ENCODE data around the gene ADGRE1. TPM values are rescaled to one million over a fixed set of nuclear protein-coding genes. Genes with fewer than 3 reads are reported as not detected.

The ADGRE1 gene
- total and polyA plus RNA-seq, 2 experiments from 2014 or later, result not detected

DNA sequence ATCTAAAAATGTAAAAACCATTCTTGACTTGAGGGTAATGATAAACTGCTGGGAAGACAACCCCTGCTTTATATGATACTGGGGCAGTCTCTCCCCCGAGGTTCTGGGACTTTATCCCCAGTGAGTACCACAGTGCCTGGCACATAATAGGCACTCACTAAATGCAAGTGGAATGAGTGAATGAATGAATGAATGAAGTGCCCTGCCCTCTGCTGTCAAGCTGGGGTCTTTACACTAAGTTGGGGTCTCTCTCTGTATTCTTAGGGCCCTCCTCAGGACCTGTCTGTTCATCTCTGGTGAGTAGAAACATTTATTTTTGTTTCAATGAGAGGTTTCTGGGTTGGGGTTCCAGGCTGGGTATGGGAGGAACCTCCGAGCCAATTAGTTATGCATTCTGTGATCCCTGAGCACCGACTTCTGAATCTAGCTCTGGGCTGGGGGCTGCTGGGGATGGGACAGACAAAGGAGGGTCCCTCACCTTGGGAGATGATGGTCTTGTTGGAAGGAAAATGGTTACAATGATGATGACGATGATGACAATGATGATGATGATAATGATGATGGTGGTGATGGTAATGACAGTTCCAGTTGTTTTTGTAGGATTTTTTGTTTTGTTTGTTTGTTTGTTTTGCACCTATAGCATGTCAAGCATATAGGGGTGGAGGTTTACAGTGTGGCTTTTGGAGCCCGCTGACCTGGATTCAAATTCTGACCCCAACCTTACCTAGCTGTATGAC, 44.3 kb upstream of the ADGRE1 start:
- Histone ChIP-seq H3F3A (replicated peaks; ENCODE audit: low read depth) (no peaks in the 10 kb centered on the region), H3K4me1 (ENCODE audit: insufficient read depth) (no peaks in the 10 kb centered on the region), H3K4me2 (no peak overlapping the region), H3K79me2 (replicated peaks; ENCODE audit: insufficient read depth) (no peaks in the 10 kb centered on the region), H3K36me3 (ENCODE audit: insufficient read depth) (no peaks in the 10 kb centered on the region), H4K20me1 (replicated peaks; ENCODE audit: insufficient read depth) (no peaks in the 10 kb centered on the region), H3K27me3 (ENCODE audit: insufficient read depth) (no peaks in the 10 kb centered on the region), H2AFZ (no peak overlapping the region), H3K9me2 (ENCODE audit: insufficient read depth) (no peaks in the 10 kb centered on the region), H3K4me3 (no peak overlapping the region), H3K27ac (ENCODE audit: low read depth) (no peak overlapping the region)
- peaks cover 20% of the 10 kb centered on the region for H3K36me3 Mint-ChIP-seq (ENCODE audit: low read depth)
- H3K27me3 Mint-ChIP-seq (ENCODE audit: insufficient read depth, low read depth, poor library complexity), result peaks cover 13% of the 10 kb centered on the region
- no peak for DNase-seq (ENCODE audit: low spot score)
- no peak overlapping the region for H3K27ac Mint-ChIP-seq
- no peak for ATAC-seq
- peaks cover 78% of the 10 kb centered on the region for H3K9me3 Mint-ChIP-seq
- TF ChIP-seq, protein P1, sequence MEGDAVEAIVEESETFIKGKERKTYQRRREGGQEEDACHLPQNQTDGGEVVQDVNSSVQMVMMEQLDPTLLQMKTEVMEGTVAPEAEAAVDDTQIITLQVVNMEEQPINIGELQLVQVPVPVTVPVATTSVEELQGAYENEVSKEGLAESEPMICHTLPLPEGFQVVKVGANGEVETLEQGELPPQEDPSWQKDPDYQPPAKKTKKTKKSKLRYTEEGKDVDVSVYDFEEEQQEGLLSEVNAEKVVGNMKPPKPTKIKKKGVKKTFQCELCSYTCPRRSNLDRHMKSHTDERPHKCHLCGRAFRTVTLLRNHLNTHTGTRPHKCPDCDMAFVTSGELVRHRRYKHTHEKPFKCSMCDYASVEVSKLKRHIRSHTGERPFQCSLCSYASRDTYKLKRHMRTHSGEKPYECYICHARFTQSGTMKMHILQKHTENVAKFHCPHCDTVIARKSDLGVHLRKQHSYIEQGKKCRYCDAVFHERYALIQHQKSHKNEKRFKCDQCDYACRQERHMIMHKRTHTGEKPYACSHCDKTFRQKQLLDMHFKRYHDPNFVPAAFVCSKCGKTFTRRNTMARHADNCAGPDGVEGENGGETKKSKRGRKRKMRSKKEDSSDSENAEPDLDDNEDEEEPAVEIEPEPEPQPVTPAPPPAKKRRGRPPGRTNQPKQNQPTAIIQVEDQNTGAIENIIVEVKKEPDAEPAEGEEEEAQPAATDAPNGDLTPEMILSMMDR (conservative IDR thresholded peaks at IDR 0.05; ENCODE audit: low read depth in 2 of 2), result 0 out of 4 replicates have a peak, but pooled peaks of 1 of the 2 experiments have one; percentile 6
- TF ChIP-seq CREB1 (CRISPR knock-in tag; IDR thresholded peaks at IDR 0.05; ENCODE audit: low read depth), result no peak
- no peaks in the 10 kb centered on the region for H3K4me1 Mint-ChIP-seq
- no peak overlapping the region for H3K4me3 Mint-ChIP-seq

DNA sequence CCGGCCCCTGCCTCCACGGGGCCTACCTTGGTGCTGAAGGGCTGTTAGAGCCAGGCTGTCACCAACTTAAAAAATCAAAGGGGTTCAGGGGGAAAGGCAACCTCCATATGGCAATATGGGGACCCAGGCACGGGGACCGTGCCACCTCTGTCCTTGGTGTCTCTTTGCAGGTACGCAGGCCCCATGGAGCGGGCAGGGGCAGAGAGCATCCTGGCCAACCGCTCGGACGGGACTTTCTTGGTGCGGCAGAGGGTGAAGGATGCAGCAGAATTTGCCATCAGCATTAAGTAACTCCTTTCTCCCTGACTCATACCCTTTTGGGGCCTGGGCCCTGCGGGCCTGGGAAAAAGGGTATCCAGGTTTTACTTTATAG, 39.6 kb upstream of the ADGRE1 start:
- Histone ChIP-seq H3K9me2 (ENCODE audit: insufficient read depth) (no peaks in the 10 kb centered on the region), H3F3A (replicated peaks; ENCODE audit: low read depth) (no peaks in the 10 kb centered on the region), H3K4me2 (no peak overlapping the region), H3K36me3 (ENCODE audit: insufficient read depth) (no peaks in the 10 kb centered on the region), H3K27ac (ENCODE audit: low read depth) (peak overlapping the region; percentile 74; the same call in 1 of the 2 replicates), H3K27me3 (ENCODE audit: insufficient read depth) (no peaks in the 10 kb centered on the region), H3K79me2 (replicated peaks; ENCODE audit: insufficient read depth) (no peaks in the 10 kb centered on the region), H3K4me1 (ENCODE audit: insufficient read depth) (no peaks in the 10 kb centered on the region), H2AFZ (no peak overlapping the region), H3K4me3 (no peak overlapping the region), H4K20me1 (replicated peaks; ENCODE audit: insufficient read depth) (no peaks in the 10 kb centered on the region)
- Mint-ChIP-seq H3K9me3 (peaks cover 72% of the 10 kb centered on the region), H3K27me3 (ENCODE audit: insufficient read depth, low read depth, poor library complexity) (peaks cover 6% of the 10 kb centered on the region), H3K4me1 (no peaks in the 10 kb centered on the region), H3K36me3 (ENCODE audit: low read depth) (peaks cover 19% of the 10 kb centered on the region), H3K4me3 (no peak overlapping the region), H3K27ac (no peak overlapping the region)
- DNase-seq (ENCODE audit: low spot score) (no peak), ATAC-seq (no peak)
- TF ChIP-seq JUNB (IDR thresholded peaks at IDR 0.05; ENCODE audit: unreplicated experiment) (no peak), NANOG (IDR thresholded peaks at IDR 0.05; ENCODE audit: borderline replicate concordance) (no peak), POLR2AphosphoS5 (IDR thresholded peaks at IDR 0.05; ENCODE audit: low read depth) (no peak), CREB1 (CRISPR knock-in tag; IDR thresholded peaks at IDR 0.05; ENCODE audit: low read depth) (no peak), EZH2phosphoT487 (IDR thresholded peaks at IDR 0.05; ENCODE audit: unreplicated experiment) (no peak)
- TF ChIP-seq, protein P2, sequence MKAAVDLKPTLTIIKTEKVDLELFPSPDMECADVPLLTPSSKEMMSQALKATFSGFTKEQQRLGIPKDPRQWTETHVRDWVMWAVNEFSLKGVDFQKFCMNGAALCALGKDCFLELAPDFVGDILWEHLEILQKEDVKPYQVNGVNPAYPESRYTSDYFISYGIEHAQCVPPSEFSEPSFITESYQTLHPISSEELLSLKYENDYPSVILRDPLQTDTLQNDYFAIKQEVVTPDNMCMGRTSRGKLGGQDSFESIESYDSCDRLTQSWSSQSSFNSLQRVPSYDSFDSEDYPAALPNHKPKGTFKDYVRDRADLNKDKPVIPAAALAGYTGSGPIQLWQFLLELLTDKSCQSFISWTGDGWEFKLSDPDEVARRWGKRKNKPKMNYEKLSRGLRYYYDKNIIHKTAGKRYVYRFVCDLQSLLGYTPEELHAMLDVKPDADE (IDR thresholded peaks at IDR 0.05), result no peak
- TF ChIP-seq, protein P1 (conservative IDR thresholded peaks at IDR 0.05; ENCODE audit: low read depth in 2 of 2), result no peak
- TF ChIP-seq, protein P3, sequence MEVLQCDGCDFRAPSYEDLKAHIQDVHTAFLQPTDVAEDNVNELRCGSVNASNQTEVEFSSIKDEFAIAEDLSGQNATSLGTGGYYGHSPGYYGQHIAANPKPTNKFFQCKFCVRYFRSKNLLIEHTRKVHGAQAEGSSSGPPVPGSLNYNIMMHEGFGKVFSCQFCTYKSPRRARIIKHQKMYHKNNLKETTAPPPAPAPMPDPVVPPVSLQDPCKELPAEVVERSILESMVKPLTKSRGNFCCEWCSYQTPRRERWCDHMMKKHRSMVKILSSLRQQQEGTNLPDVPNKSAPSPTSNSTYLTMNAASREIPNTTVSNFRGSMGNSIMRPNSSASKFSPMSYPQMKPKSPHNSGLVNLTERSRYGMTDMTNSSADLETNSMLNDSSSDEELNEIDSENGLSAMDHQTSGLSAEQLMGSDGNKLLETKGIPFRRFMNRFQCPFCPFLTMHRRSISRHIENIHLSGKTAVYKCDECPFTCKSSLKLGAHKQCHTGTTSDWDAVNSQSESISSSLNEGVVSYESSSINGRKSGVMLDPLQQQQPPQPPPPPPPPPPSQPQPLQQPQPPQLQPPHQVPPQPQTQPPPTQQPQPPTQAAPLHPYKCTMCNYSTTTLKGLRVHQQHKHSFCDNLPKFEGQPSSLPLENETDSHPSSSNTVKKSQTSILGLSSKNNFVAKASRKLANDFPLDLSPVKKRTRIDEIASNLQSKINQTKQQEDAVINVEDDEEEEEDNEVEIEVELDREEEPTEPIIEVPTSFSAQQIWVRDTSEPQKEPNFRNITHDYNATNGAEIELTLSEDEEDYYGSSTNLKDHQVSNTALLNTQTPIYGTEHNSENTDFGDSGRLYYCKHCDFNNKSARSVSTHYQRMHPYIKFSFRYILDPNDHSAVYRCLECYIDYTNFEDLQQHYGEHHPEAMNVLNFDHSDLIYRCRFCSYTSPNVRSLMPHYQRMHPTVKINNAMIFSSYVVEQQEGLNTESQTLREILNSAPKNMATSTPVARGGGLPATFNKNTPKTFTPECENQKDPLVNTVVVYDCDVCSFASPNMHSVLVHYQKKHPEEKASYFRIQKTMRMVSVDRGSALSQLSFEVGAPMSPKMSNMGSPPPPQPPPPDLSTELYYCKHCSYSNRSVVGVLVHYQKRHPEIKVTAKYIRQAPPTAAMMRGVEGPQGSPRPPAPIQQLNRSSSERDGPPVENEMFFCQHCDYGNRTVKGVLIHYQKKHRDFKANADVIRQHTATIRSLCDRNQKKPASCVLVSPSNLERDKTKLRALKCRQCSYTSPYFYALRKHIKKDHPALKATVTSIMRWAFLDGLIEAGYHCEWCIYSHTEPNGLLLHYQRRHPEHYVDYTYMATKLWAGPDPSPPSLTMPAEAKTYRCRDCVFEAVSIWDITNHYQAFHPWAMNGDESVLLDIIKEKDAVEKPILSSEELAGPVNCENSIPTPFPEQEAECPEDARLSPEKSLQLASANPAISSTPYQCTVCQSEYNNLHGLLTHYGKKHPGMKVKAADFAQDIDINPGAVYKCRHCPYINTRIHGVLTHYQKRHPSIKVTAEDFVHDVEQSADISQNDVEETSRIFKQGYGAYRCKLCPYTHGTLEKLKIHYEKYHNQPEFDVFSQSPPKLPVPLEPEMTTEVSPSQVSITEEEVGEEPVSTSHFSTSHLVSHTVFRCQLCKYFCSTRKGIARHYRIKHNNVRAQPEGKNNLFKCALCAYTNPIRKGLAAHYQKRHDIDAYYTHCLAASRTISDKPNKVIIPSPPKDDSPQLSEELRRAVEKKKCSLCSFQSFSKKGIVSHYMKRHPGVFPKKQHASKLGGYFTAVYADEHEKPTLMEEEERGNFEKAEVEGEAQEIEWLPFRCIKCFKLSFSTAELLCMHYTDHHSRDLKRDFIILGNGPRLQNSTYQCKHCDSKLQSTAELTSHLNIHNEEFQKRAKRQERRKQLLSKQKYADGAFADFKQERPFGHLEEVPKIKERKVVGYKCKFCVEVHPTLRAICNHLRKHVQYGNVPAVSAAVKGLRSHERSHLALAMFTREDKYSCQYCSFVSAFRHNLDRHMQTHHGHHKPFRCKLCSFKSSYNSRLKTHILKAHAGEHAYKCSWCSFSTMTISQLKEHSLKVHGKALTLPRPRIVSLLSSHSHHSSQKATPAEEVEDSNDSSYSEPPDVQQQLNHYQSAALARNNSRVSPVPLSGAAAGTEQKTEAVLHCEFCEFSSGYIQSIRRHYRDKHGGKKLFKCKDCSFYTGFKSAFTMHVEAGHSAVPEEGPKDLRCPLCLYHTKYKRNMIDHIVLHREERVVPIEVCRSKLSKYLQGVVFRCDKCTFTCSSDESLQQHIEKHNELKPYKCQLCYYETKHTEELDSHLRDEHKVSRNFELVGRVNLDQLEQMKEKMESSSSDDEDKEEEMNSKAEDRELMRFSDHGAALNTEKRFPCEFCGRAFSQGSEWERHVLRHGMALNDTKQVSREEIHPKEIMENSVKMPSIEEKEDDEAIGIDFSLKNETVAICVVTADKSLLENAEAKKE (CRISPR knock-in tag; IDR thresholded peaks at IDR 0.05), result no peak

Measured in GM23338 (cell line).